T-helper 1 cell treated with Interleukin-12 subunit alpha and Interleukin-12 subunit beta and Interleukin-4 antibody, amounts not matched to agents 30 ng/mL and 1 ng/mL, for 36 hours (primary cell): Measurements from ENCODE around the gene PRX. TPM values are rescaled to one million over a fixed set of nuclear protein-coding genes. Genes with fewer than 3 reads are reported as not detected.

Experiments used
- intact Hi-C: fragments of 100-400 bp; cut with micrococcal nuclease; formaldehyde crosslinking; loops from one replicate; pipeline ENCODE4 v1.15.1; 2024
- total RNA-seq: library from RNA; stranded (reverse); gene quantifications from 2 replicates; pipeline ENCODE4 v1.2.3, GENCODE V29; 2022

PRX gene
- total RNA-seq, 1 donor from 2014 or later: 0.66 TPM

DNA sequence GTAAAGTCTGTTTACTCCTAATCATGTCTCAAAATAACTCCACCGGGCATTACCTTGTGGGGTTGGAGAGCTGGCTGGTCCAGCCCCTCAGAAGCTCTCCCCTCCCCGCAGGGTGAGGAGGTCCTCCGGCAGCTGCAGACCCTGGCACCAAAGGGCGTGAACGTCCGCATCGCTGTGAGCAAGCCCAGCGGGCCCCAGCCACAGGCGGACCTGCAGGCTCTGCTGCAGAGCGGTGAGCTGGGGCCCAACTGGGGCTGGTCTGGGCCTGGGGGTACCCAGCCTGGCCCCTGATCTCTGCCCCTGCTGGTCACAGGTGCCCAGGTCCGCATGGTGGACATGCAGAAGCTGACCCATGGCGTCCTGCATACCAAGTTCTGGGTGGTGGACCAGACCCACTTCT, 43.4 kb downstream of the PRX start:
- intact Hi-C loops: no loop called here

DNA sequence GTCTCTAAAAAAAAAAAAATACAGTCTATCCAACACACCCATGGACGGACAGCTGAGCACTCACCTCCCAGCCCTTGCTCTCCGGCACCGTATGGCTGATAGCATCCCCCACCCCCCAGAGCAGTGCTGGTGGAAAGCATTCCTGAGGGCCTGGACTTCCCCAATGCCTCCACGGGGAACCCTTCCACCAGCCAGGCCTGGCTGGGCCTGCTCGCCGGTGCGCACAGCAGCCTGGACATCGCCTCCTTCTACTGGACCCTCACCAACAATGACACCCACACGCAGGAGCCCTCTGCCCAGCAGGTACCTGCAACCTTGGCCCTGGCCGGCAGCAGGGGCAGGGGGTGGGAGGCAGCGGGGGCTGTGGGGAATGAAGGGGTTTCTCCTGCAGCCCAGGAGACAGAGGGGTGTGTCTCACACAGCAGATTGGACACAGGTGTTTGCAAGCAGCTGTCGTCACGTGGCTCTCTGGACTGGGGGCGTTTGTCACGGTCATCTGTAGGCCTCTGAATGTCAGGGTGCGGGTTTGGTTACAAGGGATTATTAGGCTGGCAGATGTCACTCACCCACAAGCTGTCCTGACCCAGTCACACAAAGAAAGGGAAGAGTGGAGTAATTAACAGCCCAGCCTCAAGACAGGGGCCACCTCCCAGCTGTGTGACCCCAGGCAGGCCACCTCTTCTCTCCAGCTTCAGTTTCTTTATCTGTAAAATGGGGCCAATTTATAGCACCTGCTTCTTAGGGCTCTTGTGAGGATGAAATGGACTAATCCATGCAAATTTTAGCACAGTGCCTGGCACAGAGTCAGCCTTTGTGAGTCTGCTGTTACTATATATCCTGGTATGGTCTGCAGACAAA, 45.4 kb downstream of the PRX start:
- intact Hi-C loops: no loop called here

DNA sequence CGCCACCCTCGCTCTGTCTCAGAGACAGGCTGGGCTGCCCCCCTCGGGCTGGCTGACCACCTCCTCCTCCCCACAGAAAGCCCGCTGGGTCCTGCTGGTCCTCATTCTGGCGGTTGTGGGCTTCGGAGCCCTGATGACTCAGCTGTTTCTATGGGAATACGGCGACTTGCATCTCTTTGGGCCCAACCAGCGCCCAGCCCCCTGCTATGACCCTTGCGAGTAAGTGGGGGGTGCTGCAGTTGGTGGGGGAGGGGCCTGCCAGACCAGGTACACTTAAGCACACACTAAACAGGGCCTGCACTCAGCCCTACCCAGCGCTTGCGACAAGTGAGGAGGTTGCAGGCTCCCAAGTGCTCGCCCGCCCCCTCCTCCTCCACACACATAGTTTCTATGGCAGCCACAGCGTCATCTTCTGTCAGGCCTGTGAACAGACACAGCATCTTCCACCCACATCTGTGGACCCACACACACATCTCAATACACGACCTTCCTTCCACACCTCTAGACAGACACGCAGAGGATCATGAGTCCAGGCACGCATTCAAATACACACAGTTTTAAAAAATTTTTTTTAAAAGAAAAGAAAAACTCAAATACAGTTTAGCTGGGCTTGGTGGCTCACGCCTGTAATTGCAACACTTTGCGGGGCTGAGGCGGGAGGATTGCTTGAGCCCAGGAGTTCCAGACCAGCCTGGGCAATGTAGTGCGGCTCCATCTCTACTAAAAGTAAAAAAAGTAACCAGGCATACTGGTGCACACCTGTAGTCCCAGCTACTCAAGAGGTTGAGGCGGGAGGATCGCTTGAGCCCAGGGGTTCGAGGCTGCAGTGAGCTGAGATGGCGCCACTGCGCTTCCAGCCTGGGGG, 46.2 kb downstream of the PRX start:
- intact Hi-C loops: no loop called here

DNA sequence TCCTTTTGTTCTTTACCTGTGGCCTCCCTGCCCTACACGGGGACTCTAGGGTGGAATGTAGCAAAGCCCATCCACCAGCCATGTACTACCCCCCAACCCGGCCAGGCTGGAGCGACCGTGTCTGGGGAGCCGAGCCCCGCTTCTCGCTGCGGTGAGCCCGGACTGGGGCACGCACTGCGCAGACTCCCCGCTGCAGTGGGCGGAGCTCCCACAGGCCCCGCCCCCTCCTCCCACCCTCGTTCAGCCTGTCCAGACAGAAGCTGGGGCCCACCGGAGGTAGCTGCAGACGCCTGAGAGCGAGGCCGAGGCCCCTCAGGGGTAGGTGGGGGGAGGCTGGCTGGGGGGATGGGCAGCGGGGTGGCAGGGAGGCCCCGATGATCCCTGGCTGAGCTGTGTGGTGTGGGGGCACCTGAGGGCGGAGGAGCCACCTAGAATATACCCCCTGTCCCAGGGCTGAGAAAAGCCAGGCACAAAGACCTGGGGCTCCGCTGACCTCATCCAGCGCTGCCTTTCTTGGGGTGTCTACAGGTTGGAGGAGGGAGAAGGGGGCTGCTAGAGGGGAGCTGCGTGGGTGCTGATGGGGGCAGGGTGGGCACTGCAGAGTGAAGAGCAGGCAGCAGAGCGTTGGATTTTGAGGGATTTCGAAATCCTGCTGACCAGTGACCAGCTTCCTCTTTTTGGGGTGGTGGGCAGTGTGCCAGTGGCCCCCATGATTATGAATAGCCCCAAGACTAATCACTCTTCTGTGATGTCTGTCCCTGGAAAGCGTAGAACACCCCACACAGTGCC, 47.4 kb downstream of the PRX start:
- intact Hi-C loops: no loop called here

DNA sequence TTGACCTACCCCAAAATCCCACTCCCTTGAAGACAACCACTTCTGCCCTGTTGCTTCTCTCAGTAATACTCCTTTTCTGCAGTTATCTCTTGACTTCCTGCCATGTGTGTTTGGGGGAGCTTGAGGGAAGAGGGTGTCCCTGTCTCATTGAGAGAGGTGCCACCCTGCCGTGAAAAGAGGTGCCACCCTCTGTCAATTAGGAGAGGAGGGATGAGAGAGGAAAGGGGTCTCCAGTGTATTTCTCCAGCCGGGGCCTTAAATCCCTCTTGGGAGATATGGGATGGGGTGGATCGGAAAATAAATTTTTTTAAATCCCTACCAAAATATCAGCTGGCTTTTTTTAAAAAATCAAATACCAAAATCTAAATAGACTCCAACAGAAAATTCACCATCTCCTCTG, 48.2 kb downstream of the PRX start:
- intact Hi-C loops: no loop called here

DNA sequence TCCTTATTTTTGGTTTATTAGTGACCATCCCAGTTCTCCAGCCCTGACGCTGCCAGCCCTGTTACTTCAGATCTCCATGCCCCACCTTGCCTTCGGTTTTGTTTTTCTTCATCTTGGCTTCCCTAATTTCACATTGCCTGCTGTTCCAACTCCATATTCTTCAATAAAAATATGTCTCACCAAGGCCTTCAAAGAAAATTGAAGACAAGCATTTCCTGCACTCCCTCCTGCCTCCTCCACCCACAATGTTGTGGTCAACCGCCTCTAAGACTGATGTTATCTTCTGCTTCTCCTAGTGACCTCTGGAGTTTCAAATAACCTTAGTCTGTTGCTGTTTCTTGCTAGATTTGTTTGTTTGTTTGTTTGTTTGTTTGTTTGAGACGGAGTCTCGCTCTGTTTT, 50.1 kb downstream of the PRX start:
- intact Hi-C loops: no loop called here

DNA sequence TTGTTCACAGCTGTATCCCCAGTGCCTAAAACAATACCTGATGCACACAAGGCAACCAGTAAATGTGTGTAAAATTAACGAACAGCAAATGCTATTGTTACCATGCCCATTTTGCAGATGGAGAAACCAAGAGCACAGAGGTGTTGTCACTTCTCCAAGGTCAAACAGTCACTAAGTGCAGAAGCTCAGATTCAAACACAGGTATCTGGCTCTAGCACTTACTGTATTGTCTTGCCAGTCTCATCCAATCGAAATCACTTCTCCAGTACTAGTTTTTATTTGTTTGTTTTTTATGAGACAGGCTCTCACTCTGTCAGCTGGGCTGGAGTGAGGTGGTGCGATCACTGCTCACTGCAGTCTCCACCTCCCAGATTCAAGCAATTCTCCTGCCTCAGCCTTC, 51.0 kb downstream of the PRX start:
- intact Hi-C loops: no loop called here

DNA sequence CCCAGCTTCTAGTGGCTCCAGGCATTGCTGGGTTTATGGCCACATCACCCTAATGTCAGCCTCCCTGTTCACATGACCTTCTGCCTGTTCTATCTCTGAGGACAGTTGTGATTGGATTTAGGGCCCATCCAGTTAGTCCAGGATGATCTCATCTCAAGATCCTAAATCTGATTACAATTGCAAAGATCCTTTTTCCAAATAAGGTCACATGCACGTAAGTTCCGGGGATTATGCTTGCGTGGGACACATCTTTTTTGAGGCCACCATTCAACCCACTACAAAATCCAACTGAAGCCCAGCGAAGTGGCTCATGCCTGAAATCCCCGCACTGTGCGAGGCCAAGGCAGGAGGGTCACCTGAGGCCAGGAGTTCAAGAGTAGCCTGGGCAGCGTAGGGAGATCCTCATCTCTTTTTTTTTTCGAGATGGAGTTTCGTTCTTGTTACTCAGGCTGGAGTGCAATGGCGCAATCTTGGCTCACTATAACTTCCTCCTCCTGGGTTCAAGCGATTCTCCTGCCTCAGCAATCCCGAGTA, 52.4 kb downstream of the PRX start:
- intact Hi-C loops: no loop called here

DNA sequence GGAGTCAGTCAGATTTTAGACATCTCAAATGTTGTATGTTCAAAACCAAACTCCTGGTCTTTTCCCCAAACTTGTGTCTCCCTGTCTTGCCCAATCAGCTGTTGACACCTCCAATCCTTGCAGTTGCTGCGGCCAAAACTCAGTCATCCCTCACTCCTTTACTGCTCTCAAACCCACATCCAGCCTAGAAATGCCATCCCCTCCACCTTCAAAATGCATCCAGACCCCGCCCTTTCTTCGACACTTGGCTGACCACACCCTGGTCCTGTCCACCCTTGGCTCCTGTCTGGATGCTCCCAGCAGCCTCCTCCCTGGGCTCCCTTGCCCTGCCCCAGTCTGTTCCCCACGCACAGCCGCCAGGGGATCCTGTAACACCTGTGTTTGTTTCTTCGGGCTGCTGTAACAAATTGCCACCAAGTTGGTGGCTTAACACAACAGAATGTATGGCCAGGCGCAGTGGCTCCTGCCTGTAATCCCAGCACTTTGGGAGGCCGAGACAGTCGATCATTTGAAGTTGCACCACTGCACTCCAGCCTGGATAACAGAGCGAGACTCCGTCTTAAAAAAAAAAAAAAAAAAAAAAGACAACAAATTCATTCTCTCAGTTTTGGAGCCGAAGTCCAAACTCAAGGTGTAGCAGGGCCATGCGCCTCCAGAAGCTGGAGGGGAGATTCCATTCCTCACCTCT, 53.0 kb downstream of the PRX start:
- intact Hi-C loops: no loop called here

DNA sequence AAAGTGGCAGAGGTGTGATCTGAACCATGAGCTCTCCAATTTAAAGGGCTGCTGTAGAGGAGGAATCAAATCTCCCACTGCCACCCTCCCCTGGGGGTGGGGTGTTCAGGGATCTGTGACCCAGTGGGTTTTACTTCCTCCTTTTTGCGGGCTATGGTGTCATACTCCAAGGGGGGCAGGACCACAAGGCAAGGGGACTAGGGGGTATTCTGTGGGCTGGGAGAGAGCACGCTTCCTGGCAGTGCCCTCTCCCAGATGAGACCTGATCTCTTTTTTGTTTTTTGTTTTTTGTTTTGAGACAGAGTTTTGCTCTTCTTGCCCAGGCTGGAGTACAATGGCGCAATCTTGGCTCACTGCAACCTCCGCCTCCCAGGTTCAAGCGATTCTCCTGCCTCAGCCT, 54.4 kb downstream of the PRX start:
- intact Hi-C loops: no loop called here

DNA sequence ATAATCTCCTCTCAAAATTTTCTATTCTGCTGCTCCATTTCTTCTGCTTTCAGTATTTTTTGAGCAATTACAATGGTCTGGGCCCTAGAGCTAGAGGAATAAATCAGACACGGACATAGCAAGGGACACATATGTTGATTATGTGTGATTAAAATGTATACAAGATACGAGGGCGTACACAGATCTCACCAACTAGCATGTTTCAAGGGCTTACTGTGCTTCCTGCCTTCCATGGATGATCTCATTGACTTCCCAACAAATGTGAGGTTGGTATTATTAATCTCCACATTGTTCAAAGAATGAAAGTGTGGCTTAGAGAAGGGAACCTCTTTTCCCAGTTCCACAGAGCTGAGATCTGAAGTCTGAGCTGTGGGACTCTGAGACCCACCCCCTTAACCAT, 55.5 kb downstream of the PRX start:
- intact Hi-C loops: no loop called here

DNA sequence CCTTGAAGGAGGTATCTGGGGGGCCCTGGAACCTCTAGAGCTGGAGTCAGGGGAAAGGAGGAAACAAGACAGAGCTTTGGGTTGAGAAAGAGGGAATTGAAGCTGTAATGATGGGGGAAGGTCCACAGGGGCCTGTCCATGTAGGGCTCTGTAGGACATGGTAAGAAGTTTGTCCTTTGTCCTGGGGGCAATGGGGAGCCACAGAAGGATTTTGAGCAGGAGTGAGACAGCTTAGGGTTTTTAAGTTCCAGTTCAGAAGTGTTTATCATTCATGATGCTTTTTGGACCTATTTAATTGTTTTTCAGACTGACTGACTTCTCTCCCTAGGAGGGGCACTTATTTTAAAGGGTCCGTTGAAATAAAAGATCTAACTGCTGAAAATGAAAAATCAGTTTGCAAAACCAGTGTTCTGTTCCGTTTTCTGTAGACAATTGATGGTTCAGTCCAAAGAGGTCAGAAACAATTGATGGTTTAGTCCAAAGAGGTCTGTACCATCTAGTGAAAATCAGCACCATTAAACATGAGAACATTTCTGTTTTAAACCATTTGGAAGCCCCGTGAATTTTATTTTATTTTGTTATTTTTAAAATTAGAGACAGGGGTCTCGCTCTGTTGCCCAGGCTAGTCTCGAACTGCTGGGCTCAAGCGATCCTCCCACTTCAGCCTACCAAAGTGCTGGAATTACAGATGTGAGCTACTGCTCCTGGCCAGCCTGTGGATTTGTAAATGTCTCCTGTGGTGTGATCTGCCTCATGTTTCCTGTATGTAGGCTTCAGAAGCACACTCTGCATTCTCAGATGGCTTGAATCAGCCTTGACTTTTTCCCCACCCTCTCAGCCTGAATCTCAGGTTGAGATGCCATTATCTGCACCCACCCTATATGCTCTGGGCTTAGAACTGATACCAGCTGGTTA, 56.2 kb downstream of the PRX start:
- intact Hi-C loops: no loop called here

DNA sequence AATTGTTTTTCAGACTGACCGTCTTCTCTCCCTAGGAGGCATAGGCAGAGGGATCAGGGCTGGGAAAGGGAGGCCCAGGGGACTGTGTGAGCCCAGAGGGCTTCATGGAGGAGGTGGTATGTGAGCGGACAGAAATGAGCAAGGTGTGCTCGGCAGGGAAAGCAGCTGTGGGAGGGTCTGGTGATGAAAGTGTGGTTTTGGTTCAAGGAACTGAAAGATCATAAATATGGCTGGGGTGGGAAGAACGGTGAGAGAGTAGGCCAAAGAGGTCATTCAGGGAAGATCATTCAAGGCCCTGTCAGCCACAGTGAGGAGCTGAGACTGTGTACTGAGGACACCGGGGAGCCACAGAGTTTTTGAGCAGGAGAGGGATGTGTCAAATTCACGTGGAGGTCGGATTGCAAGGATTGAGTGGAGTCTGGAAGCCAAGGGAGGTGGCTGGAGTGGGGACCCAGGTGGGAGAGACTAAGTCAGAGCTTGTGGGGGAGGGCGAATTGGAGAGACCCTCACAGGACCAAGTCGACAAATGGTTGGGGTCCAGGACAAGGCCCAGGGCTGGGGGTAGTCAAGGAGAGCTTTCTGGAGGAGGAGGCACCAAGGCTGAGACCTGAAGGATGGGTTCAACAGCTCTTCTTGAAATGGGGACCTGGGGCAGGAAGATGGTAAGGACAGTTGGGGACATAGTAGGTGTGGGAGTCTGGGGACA, 57.0 kb downstream of the PRX start:
- intact Hi-C loops: no loop called here

DNA sequence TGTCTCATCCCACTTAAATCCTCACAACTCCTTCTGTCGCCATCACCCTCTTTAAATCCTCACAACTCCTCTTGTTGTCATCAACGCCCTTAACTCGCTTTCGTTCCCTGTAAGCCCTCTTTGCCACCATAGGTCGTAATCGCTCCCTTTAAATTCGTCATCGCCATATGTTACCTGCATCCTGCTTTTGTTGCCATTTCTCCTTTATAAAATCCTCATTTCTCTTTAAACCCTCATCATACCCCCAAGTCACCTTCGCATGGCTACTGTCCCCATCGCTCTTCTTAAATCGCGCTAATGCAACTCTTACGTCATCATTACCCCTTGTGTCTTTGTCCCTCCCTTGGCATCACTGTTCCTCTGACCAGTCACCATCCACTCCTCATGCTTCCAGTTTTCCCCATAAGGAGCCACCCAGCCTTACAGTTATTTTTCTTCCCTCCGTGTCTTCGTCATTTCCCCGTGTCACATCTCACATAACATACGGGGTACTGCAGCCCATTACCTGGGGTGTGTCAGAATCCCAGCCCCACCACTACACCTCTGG, 64.1 kb downstream of the PRX start:
- intact Hi-C loops: loop anchor here (1.0 to 10.0 kb wide), 14 partner anchors 54 to 1976 kb away; partner anchors contain the start of genes AKT2, B9D2, BLVRB and EGLN2

DNA sequence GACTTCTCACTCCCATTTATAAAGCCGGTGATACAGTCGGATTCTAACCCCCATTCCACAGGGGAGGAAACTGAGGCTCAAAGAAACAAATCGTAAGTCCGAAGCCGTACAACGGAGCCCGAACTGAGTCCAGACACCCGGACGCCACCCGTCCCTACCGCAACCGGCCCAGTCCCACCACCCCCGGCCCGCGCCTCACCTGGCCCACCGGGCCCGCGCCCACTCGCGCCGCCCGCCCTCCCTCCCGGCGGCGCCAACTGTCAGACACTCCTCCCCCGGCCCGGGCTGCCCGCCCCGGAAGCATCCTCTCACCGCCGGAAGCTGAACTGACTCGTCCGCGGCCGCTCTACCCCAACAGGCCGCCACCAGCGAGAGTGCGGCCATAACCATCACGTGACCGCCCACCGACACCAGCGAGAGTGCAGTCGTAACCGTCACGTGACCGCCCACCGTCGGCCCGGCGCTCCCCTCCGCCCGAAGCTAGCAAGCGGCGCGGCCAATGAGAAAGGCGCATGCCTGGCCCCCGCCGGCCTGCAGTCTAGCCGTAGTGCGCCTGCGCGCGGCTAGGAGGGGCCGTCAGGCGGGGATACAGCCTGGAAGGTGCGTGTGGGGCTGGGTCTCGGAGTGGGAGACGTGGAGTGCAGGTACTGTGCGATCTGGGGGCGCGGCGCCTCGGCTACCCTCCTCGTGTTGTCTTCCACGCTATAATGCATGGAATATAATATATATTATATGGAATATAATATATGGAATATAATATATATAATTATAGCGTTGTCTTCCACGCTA, 64.9 kb downstream of the PRX start, which contains the start of the genes C19orf47 and PLD3:
C19orf47 (minus strand) TSS at position 273 of the 789 bp plus-strand sequence. CDS start 6,540 bp downstream, outside the sequence.
PLD3 (plus strand) TSS at position 571 of the 789 bp plus-strand sequence. CDS start 17,789 bp downstream, outside the sequence.
- intact Hi-C loops: loop anchor here (1.0 to 10.0 kb wide), 14 partner anchors 55 to 1976 kb away; partner anchors contain the start of genes AKT2, B9D2, BLVRB and EGLN2

DNA sequence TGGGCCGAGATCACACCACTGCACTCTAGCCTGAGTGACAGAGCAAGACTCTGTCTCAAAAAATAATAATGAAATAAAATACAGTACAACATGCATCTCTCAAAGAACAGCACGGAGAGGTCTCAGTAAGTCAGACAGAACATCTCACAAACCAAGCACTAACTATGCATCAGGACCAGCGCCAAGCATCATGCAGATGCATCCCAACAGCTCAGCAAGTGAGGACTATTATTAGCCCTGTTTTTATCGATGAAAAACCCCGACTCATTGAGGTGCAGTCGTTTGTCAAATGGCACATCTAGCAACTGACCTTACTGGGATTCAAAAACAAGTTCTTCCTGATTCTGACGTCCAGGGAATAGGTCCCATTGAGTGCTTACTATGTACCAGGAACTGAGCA, 68.8 kb downstream of the PRX start:
- intact Hi-C loops: loop anchor here (10.0 kb wide), 1 partner anchor 1980 kb away; the partner anchor contains the start of gene MEGF8
